Measurements from ENCODE around the gene MIOS. TPM values are rescaled to one million over a fixed set of nuclear protein-coding genes. Genes with fewer than 3 reads are reported as not detected.
A peak's percentile ranks its signal among the peaks of the same experiment; 100 is the strongest.

MIOS gene
- total RNA-seq, 1 experiment from 2014 or later = 25.9 TPM

DNA sequence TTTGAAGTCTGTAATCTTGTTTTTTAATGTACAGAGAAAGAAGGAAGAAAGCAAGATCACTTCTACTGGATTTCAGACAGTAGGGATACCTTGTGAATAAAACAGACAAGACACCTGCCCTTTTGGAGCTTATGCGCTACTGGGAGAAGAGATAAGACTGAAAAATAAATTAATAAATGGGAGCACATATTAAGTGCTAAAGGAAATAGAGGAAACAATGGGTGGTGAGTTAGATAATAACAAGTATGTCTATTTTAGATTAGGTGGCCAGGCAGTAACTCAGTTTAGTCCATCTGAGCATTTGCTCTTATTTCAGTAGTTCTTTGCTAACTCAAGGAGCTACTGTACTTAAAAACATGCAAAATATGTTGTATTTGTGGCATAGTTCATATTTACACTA, 15.9 kb downstream of the MIOS start:
- no peak for DNase-seq (ENCODE audit: low read depth)

DNA sequence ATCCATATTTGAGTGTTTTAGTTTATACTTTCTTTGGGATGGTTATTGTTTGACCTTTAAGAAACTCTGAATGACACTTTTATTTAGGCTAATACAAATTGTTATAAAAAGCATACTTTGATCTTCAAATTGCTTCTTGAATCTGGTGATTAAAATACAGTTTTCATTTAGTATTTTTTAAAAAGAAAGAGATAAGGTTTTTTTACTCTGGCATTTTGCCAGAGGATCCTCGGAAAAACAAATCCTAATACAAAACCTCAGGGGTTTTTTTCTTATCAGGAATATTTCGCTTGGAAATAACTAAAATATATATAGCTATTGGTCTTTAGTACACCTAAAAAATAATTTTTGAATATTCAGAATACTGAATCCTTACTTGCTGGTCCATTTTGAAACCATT, 17.0 kb downstream of the MIOS start:
- no peak for DNase-seq (ENCODE audit: low read depth)

DNA sequence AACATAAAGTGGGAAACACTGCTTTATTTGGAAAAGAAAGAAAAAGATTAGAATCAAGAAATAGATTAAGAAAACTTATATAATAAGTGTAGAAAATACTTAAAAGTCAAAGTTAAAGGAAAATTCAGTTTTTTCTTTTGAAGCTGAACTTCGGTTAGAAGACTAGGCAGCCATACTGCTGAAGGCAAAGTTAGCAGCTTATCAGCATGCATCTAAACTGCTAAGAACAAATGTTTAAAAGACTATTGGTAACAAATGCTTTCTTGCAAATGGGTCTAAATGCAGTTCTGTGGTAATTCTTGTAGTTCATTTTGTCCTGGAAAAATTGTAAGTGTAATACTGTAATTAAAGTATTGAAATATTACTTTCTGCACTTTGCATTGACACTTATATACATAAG, 18.0 kb downstream of the MIOS start:
- no peak for DNase-seq (ENCODE audit: low read depth)

DNA sequence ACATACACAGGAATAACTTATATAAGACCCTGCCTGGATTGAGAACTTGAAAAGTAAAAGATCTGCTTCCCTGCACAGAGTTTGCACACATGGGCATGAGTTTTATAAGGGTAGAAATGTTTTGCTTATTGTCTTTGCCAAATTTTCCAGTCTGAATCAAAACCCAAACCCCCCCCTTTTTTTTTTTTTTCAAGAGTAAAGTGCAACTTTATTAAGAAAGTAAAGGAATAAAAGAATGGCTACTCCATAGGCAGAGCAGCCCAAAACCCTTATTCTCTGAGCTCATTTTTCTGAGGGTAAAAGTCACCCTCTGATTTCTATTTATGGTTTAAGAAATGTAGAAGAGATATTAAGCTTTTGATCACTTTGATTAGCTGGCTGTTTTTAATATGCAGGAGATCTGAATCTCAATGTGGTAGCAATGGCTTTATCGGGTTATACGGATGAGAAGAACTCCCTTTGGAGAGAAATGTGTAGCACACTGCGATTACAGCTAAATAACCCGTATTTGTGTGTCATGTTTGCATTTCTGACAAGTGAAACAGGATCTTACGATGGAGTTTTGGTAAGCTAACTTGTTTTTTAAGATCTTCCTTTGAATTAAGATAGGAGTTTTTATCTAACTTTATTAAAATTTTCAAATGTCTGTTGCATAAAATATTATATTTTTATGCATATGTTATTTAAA, 18.7 kb downstream of the MIOS start:
- no peak for DNase-seq (ENCODE audit: low read depth)

DNA sequence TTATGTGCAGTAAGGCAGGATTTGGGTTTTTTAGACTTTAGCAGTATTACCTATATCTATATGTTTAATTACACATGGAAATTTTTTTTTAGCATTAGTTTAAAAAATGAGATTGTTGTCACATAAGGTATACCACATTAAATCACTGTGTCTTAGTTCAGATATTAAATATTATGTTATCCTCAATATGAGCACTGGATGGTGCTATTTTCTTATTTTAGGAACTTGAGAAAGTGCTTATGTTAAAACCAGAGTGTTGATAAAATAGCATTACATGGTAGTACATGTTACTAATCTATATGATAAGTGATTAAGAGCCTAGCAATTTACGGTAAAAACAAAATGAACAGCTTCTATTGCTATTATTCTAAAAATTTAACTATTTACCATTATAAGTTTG, 28.8 kb downstream of the MIOS start:
- DNase-seq (ENCODE audit: low read depth) = peak; percentile 2

DNA sequence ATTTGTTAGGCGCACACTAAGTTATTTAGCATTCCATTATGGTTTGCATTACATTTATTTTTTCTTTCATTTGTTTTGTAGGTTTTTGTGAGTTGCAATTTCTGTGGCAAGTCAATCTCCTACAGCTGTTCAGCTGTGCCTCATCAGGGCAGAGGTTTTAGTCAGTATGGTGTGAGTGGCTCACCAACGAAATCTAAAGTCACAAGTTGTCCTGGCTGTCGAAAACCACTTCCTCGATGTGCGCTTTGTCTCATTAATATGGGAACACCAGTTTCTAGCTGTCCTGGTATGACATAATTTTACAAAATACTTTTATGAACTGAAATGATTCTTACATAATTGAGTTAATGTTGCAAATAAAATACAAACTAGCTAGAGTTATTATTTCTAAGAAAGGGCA, 29.5 kb downstream of the MIOS start:
- DNase-seq (ENCODE audit: low read depth) = no peak

DNA sequence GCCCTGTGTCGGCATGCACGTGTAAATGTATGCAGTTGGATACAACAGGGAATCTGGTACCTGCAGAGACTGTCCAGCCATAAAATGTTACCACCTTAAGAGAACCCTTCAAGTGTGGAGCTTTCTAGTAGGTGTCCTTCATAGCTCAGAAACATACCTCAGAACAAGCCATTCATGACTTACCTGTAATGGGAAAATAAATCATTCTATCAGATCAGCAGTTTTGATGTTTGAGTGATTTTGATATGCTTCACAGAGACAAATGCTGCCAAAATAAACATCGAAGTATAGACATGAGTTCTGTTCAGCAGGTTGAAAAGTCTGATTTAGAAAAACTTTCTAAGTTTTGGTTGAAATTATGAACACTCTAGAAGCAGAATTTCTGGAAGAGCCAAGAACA, 40.3 kb downstream of the MIOS start:
- DNase-seq (ENCODE audit: low read depth) = no peak

DNA sequence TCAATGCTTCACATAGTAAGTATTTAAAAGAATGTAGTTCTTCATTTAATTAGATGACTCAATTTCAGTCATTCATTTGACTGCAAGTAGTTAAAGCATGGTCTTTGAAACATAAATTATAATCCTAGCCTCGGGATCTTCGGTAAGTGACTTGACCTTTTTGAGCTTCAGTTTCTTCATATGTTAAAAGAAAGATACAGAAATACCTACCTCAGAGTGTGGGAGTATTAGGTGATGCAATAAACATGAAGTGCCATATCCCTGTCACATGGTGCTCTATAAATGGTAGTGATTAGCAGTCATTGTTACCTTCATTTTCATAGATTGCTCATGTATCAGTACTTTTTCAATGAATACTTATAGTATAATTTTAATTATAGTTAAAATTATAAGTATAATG, 42.6 kb downstream of the MIOS start:
- no peak for DNase-seq (ENCODE audit: low read depth)

DNA sequence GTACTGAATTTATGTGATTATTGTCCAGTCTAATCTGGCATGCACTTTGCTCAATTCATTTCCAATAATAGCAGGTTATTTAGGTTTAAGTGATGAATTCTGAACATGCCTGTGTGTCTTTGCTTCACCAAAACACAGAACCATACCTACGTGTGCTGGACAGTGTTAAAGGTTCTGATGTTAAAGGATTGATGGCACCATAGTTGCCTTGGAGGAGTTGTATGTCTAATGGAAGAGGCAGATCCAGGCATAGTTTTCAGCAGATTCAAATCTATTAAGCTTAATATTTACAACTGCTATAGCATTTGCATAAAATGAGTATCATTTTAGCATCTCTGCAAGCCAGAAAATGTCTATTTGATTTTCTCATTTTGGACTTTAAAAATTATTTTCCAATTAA, 45.8 kb downstream of the MIOS start:
- DNase-seq (ENCODE audit: low read depth) = no peak

DNA sequence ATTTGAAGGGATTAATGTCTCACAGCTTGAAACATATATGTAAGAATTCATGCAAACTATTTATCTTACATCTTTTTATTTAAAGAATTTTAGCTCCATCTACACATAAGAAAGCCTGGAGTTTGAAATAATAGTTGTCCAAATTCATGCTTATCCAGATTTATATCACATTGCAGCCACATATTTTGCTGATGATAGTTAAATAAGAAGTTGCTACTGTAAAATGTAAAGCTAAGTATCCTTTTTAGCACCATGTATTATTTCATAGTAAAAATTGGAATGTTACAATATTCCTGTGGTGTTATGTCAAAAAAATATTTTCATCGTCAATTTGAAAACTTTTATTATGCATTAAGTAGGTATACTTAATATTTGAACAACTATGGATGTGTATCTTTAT, 46.5 kb downstream of the MIOS start:
- no peak for DNase-seq (ENCODE audit: low read depth)

DNA sequence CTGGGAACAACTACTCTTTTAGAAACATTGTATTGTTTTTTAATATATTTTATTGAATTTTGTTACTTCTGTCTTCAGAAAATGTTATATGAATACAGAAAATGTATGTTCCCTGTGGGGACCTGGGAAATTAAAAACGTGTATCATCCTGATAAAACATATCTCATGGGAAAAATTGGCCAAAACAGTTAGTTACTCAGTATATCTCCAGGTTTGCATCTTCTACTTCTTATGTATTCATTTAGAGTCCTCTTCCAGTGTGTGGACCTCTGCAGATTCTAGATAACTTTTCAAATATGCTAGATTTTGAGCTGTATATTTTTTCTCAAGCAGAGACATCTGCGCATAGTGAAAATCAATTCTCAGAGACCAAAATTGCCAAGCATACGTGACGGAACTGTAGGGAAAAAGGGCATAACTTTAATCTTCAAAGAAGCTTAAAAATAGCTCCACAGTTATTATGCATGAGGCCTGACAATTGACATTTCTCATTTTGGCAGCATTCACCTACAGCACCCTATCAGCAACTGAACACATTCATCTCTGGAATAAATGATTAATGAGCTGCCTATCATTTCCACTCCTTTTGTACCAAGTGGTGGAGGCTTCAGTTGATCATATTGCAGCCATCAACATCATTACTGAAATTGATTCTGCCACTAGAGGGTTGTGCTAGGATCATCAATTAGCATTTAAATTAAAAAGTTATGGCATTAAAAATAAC, 47.5 kb downstream of the MIOS start:
- DNase-seq (ENCODE audit: low read depth) = no peak

DNA sequence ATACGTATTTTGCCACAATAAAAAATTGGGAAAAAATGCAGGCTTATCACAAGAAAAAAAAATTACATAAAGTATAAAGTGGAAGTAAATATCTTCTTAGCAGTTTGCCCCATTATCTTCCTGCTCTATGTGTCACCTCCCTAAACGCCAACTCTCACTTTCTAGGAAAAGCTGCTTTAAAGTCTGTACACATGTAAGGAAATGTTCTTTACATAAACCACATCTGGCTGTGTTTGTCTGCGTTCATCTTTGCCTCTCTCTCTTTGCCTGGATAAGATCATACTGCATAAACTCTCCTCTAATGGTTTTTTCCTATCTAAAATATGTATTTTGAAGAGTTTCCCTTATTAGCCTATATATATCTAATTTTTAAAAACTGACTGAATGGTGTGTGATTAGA, 50.9 kb downstream of the MIOS start:
- DNase-seq (ENCODE audit: low read depth) = no peak

DNA sequence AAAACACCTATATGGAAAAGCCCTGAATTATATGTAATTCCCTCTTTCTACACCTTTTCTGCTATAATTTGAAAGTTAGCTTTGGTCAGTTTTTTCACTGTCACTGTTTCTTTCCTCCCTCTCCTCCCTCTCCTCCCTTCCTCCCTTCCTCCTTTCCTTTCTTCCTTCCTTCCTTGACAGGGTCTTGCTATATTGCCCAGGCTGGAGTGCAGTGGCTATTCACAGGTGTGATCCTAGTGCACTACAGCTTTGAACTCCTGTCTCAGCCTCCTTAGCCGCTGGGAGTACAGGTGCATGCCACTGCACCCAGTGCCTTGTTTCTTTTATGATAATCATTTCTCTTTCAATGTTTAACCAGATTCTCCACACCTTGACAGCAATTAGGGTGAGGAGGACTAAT, 51.7 kb downstream of the MIOS start:
- no peak for DNase-seq (ENCODE audit: low read depth)

DNA sequence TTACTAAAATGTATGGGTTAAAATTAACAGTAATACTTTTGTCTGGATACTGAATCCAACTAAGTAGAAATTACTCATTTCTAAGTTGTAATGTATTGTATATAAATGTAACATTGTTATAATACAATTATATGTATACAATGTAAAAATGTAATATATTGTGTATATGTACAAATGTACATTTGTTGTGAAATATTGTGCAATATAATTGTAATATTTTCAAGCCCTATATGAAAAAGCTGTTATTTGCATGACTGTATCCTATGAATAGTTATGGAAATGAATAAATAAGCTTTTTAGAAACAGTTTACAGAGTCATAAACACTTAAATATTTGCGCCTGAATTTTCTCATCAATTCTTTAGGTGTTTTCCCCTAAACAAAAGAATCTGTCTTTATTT, 53.6 kb downstream of the MIOS start:
- no peak for DNase-seq (ENCODE audit: low read depth)

DNA sequence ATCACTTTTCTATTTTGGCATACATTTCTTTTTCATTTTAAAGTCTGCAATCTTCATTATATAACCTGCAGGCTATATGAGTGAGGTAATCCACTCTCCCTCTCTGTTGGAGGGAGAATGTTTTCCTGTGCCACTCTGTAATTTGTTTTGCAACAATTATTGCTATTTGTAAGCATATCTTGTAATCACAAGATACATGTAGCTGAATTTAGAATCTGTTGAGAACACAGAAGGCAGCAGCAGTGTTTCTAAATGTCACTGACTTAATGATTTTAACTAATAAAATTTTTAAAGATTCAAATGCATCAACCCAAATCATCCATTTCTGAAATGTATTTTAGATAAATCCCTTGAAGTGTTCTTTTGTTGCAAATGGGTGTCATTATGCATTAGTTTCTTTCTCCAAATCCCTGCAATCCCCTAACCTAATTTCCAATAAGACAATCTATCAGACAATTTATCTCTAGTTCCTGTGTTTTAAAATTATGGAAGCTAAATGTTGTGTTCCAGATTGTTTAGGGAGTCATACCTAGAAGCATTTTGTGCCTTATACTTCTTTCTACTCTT, 54.0 kb downstream of the MIOS start:
- no peak for DNase-seq (ENCODE audit: low read depth)

DNA sequence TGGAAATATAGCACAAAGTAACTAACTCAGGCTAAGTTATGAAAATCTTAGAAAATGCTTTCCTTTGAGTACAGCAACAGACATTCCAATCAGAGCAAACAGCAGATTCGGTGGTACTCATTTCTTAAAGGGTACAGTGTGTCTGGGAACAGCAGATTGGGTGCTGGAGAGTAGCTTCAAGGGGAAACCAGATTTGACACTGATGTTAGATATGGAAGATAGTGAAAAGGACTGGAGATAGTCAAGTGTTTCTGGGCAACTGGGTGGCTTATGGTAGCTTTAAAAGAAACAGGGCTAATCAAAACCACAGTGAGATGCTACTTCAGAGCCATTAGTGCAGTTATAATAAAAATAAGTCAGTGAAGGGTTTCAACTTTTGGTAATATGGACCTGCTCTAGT, 61.8 kb downstream of the MIOS start:
- no peak for DNase-seq (ENCODE audit: low read depth)

DNA sequence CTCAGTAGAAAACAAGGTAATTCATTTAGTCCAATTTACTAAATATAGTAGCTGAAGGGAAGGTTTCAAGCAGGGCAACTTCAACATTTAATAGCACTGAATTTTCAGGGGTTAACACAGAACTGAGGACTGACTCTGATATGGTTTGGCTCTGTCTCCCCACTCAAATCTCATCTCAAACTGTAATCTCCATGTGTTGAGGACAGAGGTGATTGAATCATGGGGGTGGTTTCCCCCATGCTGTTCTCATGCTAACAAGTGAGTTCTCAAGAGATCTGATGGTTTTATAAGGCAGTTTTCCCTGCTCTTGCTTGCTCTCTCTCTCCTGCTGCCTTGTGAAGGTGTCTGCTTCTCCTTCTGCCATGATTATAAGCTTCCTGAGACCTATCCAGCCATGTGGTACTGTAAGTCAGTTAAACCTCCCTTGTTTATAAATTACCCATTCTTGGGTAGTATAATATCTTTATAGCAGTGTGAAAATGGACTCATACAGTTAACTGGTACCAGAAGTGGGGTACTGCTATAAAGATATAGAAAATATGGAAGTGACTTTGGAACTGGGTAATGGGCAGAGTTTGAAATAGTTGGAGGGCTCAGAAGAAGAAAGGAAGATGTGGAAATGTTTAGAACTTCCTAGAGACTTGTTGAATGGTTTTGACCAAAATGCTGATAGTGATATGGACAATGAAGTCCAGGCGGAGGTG, 64.1 kb downstream of the MIOS start:
- no peak for DNase-seq (ENCODE audit: low read depth)

DNA sequence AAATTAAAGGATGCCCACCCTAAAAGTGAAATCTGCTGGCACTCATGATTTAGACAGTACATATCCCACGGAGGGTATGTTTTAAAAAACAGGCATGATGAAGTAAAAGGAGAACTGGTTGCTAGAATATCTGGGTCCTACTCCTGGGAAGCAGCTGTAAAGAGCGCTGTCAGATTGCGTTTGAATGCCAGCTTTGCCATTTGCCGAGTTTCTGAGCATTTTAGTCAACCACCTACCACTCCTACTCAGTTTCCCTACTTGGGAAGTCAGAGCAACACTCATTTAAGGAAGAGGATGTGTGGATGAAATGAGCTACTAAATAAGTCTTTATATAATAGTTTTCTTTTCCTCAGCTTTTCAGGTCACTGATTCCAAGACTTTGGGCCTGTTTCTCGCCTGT, 72.7 kb downstream of the MIOS start:
- DNase-seq (ENCODE audit: low read depth) = no peak

DNA sequence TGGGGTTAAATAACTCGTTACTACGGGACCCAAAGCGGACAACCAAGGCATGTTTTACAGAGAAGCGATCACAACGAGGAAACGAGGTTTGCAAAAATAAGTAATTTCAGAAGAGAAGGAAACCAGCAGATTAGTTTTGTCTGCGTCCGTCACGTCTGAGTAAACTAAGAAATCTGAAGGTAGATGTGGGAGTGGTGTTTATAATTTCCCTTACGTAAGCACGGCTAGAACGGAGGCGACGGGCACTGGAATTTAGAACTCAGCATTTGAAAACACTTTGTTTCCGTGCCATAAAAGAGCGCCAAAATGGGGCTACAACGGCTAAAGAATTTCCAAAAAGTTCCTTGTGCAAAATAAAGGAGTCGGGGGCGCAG, 73.2 kb downstream of the MIOS start:
- no peak for DNase-seq (ENCODE audit: low read depth)

DNA sequence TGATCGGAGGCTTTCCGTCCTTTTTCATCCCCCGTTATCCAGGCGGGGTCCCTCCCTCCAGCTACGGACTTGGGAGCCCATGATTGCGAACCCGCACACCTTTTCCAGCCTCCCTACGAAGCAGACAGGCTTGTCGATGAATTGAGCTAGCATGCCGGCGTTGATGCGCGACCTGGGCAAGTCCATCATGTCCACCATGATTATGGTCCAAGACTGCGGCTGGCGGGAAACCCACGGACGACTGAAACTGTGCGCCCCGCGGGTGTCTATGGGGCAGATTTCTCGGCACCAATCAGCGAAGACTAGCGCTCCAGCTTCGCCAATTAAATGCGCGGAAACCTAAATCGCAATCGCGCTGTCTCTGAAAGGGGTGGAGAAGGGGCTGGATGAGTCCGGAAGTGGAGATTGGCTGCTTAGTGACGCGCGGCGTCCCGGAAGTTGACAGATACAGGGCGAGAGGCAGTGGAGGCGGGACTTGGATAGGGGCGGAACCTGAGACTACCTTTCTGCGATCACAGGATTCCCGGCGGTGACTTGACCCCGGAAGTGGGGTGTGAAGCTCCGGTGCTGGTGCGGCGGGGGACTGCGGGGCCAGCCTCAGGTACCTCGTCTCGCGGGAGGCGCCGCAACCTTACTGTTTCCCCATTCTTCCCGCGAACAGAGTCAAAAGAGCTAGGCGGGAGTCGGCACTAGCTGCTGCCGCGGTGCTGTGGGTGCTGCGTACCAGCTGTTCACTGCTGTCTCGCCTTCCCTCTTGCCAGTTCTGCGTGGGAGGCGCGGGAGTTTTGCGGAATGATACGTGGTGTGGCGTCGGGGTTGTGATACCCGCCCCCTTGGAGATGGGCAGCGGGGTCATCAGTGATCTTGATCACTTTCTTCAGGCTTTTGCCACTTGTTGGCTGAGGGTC, 73.8 kb downstream of the MIOS start, which contains the start of gene UMAD1:
UMAD1 (plus strand) TSS at position 532 of the 908 bp plus-strand sequence. CDS start 32,620 bp downstream, outside the sequence.
- peak; percentile 99 for DNase-seq (ENCODE audit: low read depth)

DNA sequence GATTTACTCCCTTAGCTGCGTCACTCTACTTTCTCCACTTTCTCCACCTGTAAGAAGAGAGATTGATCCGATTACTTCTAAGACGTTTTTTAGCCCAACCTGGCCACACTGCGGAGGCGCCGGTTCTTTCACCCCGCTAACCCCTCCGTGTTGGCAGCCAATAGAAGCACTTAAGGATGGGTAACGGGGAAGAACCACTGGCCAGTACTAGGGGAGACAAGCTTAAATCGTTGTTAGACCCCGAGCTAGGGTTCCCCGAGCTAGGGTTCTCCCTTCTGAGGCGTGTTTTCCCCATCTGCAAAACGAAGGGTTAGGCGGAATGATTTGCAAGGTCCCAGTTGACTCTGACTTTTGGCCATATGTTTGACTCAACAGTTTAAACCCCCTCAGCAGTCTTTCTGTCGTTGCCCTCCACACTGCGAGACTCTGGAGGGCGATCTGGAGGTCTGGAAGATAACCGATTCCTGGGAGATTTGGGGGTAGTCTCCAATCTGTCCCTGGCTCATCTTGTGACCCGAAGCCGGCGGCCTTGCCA, 74.5 kb downstream of the MIOS start:
- no peak for DNase-seq (ENCODE audit: low read depth)
